Left kidney (tissue), 2 donors: ENCODE results near the gene OR2S2. TPM values are rescaled to one million over a fixed set of nuclear protein-coding genes. Genes with fewer than 3 reads are reported as not detected.

ENCODE experiments used
- DNase-seq: peaks from one replicate; pipeline ENCODE4 v3.0.0-alpha.2; 2013
- polyA plus RNA-seq: library from polyadenylated mRNA; unstranded; fragments of 120-200 nt; gene quantifications from one replicate; pipeline ENCODE4 v1.2.1, GENCODE V29; 2013; ENCODE audit not compliant: insufficient read length

Gene OR2S2
- polyA plus RNA-seq, 1 donor = not detected

DNA sequence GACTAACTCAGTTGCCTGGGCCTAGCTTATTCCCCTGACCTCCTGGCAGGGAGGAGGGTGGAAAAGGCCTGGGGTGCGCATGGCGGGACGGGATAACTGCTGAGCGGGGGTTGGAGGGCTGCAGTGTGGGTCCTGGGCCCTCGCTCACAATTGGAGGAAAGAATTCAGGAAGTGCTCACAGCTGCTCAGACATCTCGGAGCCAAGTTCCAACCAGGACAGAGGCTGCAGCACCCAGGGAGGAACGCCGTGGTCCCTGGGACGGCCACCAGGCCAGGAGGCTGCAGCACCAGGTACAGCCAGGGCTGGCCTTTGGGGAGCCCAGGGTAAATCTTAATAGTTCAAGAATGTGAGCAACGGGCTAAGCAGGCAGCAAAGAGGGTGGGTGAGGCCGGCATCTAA lies 48.7 kb downstream of the OR2S2 start, which contains the start of gene SPAAR:
SPAAR (plus strand) TSS at position 217 of the 400 bp plus-strand sequence. CDS start 974 bp downstream, outside the sequence.
- no peak for DNase-seq

DNA sequence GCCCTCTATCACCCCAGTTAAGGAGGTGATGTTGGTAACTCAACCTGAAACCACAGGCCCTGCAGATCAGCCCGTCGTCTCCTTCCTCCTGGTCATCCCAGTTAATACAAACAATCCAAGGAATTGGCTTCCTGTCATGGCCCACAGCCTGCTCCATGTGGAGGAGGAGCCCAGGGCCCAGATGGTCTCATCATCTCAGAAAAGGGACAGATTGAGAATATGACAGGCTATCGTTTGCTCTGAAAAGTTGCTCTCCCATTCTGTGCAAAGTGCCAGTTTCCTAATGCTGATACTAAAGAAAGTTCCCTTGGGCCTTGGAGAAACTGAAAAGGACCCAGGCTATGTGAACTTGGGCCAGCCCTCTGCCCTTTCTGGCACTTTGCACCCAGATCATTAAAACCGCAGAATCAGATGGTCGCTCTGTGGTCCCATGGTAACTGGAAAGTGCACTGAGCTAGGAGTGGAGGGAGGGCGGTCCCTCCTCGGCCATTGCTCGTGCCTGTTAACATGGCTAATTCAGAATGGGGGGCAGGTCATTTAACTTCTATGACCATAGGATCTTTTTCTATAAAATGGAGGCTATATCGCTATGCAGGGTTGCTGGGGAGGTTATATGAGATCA lies 49.3 kb downstream of the OR2S2 start:
- no peak for DNase-seq

DNA sequence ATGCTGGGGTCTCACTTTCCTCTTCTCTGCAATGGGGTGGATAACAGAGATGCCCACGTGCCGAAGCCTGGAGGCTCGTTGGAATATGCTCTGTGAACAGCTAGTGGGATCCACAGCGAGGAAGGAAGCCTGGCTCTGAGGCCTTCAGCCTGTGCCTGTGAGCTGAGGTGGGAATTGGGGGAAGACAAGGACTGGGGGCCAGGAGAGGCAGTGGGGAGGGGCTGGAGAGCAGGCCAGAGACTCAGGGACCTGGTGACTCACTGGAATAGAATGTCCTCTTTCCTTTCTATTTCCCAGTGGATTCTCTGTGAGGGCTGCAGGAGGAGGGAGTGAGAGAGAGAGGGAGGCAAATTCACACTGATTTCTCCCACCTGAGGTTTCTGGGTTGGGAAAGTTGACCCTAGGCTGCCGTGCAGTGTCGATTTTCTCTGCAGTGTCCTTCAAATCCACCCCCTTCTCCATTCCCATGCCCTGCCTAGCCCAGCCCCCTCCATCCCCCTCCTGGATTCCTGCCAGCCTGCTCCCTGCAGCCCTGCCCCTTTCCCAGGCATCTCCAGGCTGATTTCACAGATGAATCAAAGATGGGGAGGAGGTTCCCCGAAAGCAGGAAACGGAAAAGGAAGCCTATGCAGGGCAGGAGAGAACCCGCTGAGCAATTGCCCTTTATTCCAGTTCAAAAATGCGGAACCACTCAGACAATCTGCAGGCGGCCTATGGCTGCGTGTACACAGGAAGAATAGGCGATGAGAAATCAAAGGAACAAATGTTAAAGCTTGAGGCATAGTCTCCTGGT lies 50.0 kb downstream of the OR2S2 start:
- no peak for DNase-seq

Other genes starting within 250 kb of the OR2S2 start
- gene TLN1, start 226.0 kb downstream of the OR2S2 start, polyA plus RNA-seq = 156 TPM
- 37.8 TPM for gene CREB3, start 225.5 kb downstream of the OR2S2 start, polyA plus RNA-seq
- gene GBA2, start 208.9 kb downstream of the OR2S2 start, polyA plus RNA-seq = 138 TPM
- gene RGP1, start 208.9 kb downstream of the OR2S2 start, polyA plus RNA-seq = 32.2 TPM
- gene MSMP, start 203.9 kb downstream of the OR2S2 start, polyA plus RNA-seq = not detected
- 36.8 TPM for gene NPR2, start 166.6 kb downstream of the OR2S2 start, polyA plus RNA-seq
- gene SPAG8, start 145.9 kb downstream of the OR2S2 start, polyA plus RNA-seq = 10.4 TPM
- gene HINT2, start 143.1 kb downstream of the OR2S2 start, polyA plus RNA-seq = 49.7 TPM
- 0.40 TPM for gene FAM221B, start 129.4 kb downstream of the OR2S2 start, polyA plus RNA-seq
- 27.7 TPM for gene TMEM8B, start 128.9 kb downstream of the OR2S2 start, polyA plus RNA-seq
- gene OR13J1, start 87.8 kb downstream of the OR2S2 start, polyA plus RNA-seq = not detected
- 0.30 TPM for gene HRCT1, start 52.0 kb downstream of the OR2S2 start, polyA plus RNA-seq
- 1.4 TPM for gene SPAAR, start 48.7 kb downstream of the OR2S2 start, polyA plus RNA-seq
- 30.0 TPM for gene RECK, start 78.8 kb upstream of the OR2S2 start, polyA plus RNA-seq
- 39.3 TPM for gene GLIPR2, start 178.6 kb upstream of the OR2S2 start, polyA plus RNA-seq
- gene CCIN, start 211.2 kb upstream of the OR2S2 start, polyA plus RNA-seq = 0.42 TPM
- gene CLTA, start 232.8 kb upstream of the OR2S2 start, polyA plus RNA-seq = 257 TPM